ENCODE data around the gene TIAM2. TPM values are rescaled to one million over a fixed set of nuclear protein-coding genes. Genes with fewer than 3 reads are reported as not detected.

TIAM2 gene
- total and polyA plus RNA-seq, 2 experiments from 2014 or later = 5.5 to 16.9 TPM

GRCh38 chr6:155001934-155002333, 6.8 kb downstream of the TIAM2 start:
- Histone ChIP-seq H3K4me2 (no peak overlapping the region), H3K9me3 (ENCODE audit: low read depth) (no peaks in the 10 kb centered on the region), H3K36me3 (replicated peaks; ENCODE audit: insufficient read depth, low read depth) (no peaks in the 10 kb centered on the region), H3K79me2 (peaks cover 21% of the 10 kb centered on the region), H2AFZ (no peak overlapping the region), H3K4me3 (no peak overlapping the region), H4K20me1 (ENCODE audit: insufficient read depth, poor library complexity, severe bottlenecking) (no peaks in the 10 kb centered on the region), H3K27me3 (no peaks in the 10 kb centered on the region), H3K9me2 (replicated peaks; ENCODE audit: insufficient read depth) (no peaks in the 10 kb centered on the region), H3K4me1 (ENCODE audit: insufficient read depth) (peaks cover 9% of the 10 kb centered on the region), H3K27ac (no peak overlapping the region)
- WGBS (ENCODE audit: low lambda C conversion rate, missing lambda C conversion rate) = 76% methylated on average over 4 of the region's 4 CpGs
- no peak for DNase-seq (ENCODE audit: low spot score)
- TF ChIP-seq EZH2 (IDR thresholded peaks at IDR 0.05; ENCODE audit: borderline replicate concordance) = no peak
- no peak for TF ChIP-seq EZH2phosphoT487 (IDR thresholded peaks at IDR 0.05; ENCODE audit: low read depth, severe bottlenecking, unreplicated experiment)
- TF ChIP-seq CTCF (IDR thresholded peaks at IDR 0.05; ENCODE audit: poor library complexity) = no peak

GRCh38 chr6:155003476-155003875, 8.4 kb downstream of the TIAM2 start:
- H3K9me2 ChIP-seq (replicated peaks; ENCODE audit: insufficient read depth) = no peaks in the 10 kb centered on the region
- H2AFZ ChIP-seq = no peak overlapping the region
- H3K79me2 ChIP-seq = peaks cover 23% of the 10 kb centered on the region
- no peak for DNase-seq (ENCODE audit: low spot score)
- no peaks in the 10 kb centered on the region for H3K27me3 ChIP-seq
- peaks cover 3% of the 10 kb centered on the region for H3K4me1 ChIP-seq (ENCODE audit: insufficient read depth)
- H3K4me2 ChIP-seq = no peak overlapping the region
- H3K36me3 ChIP-seq (replicated peaks; ENCODE audit: insufficient read depth, low read depth) = no peaks in the 10 kb centered on the region
- no peak overlapping the region for H3K27ac ChIP-seq
- WGBS (ENCODE audit: low lambda C conversion rate, missing lambda C conversion rate) = 66% methylated on average over 7 of the region's 7 CpGs
- H4K20me1 ChIP-seq (ENCODE audit: insufficient read depth, poor library complexity, severe bottlenecking) = no peaks in the 10 kb centered on the region
- no peak for TF ChIP-seq EZH2phosphoT487 (IDR thresholded peaks at IDR 0.05; ENCODE audit: low read depth, severe bottlenecking, unreplicated experiment)
- no peak for TF ChIP-seq CTCF (IDR thresholded peaks at IDR 0.05; ENCODE audit: poor library complexity)
- TF ChIP-seq EZH2 (IDR thresholded peaks at IDR 0.05; ENCODE audit: borderline replicate concordance) = no peak
- H3K9me3 ChIP-seq (ENCODE audit: low read depth) = no peaks in the 10 kb centered on the region
- no peak overlapping the region for H3K4me3 ChIP-seq

GRCh38 chr6:155004017-155004416, 8.9 kb downstream of the TIAM2 start:
- no peaks in the 10 kb centered on the region for H3K36me3 ChIP-seq (replicated peaks; ENCODE audit: insufficient read depth, low read depth)
- DNase-seq (ENCODE audit: low spot score) = no peak
- no peaks in the 10 kb centered on the region for H3K9me3 ChIP-seq (ENCODE audit: low read depth)
- no peak for TF ChIP-seq CTCF (IDR thresholded peaks at IDR 0.05; ENCODE audit: poor library complexity)
- no peaks in the 10 kb centered on the region for H3K9me2 ChIP-seq (replicated peaks; ENCODE audit: insufficient read depth)
- peaks cover 23% of the 10 kb centered on the region for H3K79me2 ChIP-seq
- no peaks in the 10 kb centered on the region for H4K20me1 ChIP-seq (ENCODE audit: insufficient read depth, poor library complexity, severe bottlenecking)
- no peak overlapping the region for H3K4me3 ChIP-seq
- peaks cover 3% of the 10 kb centered on the region for H3K4me1 ChIP-seq (ENCODE audit: insufficient read depth)
- WGBS (ENCODE audit: low lambda C conversion rate, missing lambda C conversion rate) = 79% methylated on average over 3 of the region's 3 CpGs
- no peak overlapping the region for H3K4me2 ChIP-seq
- H3K27ac ChIP-seq = no peak overlapping the region
- no peaks in the 10 kb centered on the region for H3K27me3 ChIP-seq
- H2AFZ ChIP-seq = no peak overlapping the region

Measured in hepatocyte (in vitro differentiated cells).